GM19372 (cell line): ENCODE data around the gene PITPNB.

ENCODE experiments used
- ATAC-seq: cut with Tn5 transposase; IDR thresholded peaks from one replicate; pipeline ENCODE4 v1.9.1; 2021; ENCODE audit warnings: mild to moderate bottlenecking, low read depth, moderate library complexity; ENCODE audit not compliant: unreplicated experiment

Gene PITPNB

DNA sequence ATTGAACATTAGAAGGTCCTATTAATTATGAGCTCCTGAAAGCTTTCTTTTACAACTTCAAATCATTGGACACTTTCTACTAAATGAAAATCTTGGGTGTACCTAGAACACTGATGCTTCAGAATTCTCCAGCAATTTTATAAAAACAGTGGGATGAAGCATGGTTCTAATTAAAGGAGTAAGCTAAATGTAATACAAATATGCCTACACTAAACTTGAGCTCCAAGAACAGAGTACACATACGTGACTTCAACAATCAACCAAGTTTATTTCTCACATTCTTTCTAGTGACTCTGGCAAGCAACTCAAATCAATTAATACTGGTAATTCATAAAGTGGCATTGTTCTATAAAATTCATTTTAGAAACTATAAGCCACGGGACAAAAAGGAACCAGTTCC, 55.5 kb downstream of the PITPNB start:
- no peak for ATAC-seq

DNA sequence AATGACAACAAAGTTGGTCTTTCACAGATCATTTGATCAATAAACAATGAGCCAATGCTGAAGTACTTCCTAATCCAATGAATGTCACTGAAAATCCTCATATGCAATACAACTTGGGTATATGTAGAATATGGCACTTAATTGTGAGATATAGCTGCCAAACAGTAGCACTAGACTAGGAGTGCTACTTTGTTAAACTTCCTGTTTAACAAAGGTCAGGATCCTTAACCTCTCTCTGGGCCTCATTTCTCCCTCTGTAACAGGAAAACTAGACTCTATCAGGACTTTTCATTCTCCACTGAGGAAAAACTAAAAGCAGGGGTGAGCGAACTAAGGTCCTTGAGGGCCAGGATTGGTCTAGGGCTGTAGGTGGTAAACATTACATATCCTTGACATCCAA, 56.1 kb downstream of the PITPNB start:
- no peak for ATAC-seq

DNA sequence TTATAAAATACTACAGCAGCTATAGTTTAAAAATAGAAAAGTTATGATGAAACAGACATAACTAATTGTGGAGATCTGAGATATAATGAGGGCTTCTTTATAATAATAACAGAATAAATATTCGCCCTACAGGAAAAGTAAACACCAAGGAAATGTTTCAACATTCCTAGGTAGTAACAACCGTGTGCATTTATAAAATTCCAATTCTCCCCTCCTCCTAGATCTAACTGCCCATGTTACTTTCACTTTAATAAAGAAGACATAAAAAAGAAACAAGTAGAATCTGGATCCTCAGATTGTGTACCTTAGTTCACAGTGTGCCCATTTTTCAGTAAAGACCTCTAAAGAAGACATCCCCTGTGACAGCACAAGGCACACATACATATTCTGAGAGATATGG, 59.7 kb downstream of the PITPNB start:
- ATAC-seq, result no peak

DNA sequence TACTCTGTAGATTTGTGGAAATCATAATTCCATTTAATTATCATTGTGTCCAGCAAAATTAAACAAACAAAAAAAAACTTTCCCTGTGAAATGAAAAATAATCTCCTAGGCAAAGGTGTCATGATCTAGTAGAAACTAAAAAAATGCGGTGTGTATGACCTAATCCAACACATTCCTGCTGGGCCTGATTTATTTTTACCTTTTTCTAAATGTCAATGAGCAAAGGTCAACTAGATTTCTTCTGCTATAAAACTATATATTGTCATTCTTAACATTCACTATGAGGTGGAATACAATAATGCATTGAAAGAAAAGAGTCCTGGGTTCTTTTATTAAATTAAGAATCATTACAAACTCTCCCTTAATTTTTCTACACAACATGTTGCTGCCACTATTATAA, 60.4 kb downstream of the PITPNB start:
- no peak for ATAC-seq

DNA sequence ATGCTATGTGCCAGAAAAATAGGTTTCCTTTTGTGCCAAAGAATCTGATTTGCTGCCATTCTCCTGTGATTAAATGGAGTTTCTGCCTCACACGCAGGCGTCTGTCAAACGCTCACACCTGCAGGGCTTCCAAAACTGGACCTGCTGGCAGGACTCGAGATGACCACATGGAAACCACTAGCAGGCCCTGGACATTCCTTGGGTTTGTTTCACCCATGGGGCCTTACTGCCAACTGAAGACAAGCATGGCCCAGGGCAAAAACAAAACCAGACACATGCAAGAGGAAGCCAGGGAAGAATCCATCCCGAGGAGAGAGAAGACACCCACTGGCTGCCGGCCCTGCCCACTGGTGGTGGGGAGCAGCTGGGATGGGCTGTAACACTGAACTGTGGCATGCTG, 61.6 kb downstream of the PITPNB start:
- ATAC-seq, result no peak

DNA sequence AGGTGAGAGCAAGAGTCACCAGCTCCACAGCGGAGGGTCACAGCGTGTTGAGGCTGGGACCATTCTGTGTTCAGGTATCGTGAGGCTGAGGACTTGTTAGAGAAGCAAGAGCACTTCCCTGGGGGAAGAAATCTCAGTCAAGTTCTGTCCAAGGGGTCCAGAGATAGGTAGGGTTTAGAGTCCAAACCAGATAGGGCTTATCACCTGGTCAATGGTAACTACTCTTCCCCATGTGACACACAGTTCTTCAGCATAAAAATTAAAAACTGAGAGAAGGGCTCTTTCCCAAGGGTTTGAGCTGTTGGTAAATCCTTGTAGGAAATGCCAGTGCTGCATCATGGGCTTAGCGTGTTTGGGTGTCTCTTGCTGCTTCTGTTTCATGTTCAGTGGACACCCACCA, 62.7 kb downstream of the PITPNB start:
- ATAC-seq, result no peak

DNA sequence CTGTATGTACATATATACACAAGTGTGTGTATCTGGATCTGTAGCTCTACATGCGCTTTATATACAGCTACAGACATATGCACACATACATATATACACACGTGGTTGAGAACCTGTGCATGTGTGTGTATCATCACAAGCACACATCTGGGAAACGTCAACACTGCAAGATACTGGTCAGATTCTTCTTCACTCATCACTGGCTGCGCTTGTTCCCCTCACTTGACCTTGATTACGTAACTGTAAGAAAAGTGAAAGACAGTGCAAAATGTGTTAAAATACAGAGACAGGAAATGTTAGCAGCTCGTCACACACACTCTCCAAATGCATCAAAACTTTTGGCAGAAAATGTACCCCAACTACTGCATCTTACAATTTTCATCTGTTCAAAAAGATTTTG, 65.6 kb downstream of the PITPNB start:
- ATAC-seq, result no peak

DNA sequence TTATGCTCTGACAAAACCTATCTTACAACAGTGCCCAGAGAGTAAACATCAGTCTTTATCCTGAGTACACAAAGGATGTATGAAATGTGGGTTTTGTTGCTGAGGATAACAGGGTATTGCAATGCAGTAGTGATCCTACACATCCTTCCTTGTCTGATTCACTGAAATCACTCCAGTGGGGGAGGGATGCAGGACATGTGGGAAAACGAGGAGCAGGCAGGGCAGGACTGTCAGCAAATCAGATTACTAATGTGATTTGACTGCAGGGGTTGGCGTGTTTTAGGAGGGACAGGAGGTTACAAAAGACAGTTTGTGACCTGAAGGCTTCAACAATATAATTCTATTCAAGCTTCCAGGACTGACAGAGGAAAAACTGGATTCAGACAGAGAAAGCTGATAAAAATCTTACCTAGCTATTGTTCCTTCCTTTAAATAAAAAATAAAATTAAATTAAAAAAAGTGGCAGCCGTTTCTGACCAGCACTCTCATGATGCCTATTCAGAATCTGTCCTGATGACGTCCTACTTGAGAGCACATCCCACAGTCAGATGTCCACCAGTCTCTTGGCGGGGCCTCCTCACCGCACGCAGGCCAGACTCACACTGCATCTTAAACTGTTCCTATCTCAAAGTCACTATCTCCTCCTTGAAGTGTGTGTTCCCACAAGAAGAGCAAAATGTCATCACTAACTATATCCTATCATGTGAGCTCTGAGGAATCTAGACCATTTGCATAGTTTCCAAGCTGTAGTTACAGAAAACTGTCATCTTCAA, 66.9 kb downstream of the PITPNB start:
- no peak for ATAC-seq

DNA sequence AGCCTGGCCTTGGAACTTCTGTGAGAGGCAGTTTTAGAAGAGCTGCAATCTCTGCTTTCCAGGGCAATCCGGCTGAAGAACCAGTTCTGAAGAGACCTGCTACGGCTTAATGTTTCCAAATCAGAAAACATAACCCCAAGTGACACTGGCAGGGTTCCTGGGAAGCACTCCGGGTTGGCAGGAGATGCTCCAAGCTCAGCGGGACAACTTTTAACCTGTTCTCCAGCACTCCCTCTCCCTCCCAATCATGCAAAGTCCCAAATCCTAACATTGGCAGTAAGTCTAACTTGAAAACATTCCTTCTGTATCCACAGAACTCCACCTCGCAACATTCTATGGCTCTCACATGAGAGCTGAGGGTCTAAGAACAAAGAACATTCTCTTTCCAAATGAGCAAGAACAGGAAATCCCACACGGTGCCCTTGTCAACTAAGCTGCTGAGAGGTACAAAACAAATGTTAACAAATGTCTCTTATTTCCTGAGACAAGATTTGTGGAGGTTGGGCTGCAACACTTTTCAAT, 69.0 kb downstream of the PITPNB start:
- ATAC-seq, result no peak

DNA sequence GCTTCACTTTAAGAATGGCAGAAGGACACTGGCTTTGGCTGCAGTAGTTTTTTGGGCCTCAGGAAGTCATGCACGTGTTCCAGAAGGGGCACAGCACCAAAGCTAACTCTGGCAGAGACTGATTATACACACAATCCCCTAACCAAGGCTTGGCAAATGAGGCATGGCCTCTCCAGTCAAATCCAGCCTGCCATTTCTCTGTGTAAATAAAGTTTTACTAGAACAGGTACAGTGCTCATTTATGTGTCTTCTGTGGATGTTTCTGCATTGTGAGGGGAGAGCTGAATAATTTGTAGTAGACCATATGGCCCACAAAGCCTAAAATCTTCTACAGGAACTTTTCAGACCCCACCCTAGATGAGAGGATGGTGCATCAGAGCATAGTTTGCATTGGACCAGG, 71.1 kb downstream of the PITPNB start:
- ATAC-seq, result no peak

DNA sequence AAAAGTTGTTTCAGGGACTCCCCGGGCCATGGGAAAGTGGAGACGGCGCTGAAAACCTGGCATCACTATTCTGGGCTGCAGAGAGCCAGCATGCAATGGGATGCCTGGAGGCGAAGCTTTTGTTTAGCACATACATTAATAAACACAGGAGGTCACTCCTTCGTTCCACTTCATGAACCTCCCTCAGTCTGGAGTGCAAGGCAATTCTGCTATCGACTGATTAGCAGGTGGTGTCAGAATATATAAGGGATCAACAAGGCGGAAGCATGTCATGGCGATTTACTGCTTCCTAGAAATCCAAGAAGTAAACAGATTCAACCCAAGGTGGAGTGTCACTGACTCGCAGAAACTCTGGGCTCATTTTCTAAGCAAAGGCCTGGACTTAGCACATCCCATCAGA, 72.1 kb downstream of the PITPNB start:
- no peak for ATAC-seq

DNA sequence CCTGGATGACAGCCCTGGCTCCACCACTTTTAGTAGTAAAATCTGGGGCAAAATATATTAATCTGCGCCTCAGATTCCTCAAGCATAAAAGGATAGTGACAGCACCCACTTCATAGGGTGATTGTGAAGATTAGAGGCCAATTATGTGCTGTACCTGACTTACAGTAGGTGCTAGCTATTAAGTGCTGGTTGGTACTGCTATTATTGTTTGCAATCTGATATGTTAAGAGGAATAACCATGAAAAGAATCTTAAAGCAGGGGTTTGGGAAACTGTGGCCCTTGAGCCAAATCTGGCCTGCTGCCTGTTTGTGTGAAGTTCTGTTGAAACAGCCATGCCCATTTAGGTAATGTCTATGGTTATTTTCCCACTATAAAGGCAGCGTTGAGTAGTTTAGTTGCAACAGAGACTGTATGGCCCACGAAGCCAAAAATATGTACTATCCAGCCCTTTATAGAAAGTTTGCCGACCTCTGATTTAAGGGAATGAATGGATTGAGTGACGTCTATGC, 72.8 kb downstream of the PITPNB start:
- ATAC-seq, result no peak

DNA sequence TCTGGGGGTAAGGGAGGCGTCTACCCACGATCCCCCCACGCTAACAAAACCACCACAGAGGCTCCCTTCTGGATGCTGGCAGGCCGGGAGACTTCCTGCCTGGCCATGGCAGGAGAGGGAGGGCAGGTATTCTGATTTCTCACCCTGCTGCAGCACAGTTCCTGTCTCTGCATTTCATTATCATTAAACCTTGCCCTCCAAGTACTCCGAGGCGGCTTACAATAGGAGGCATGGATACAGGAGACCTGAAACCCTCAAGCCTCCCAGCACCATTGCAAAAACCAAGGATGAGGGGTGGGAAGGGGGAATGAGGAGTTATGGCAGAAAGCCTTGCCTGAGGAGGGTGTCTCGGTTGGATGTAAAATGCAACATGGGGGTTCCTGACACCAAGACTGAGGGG, 73.4 kb downstream of the PITPNB start:
- no peak for ATAC-seq

DNA sequence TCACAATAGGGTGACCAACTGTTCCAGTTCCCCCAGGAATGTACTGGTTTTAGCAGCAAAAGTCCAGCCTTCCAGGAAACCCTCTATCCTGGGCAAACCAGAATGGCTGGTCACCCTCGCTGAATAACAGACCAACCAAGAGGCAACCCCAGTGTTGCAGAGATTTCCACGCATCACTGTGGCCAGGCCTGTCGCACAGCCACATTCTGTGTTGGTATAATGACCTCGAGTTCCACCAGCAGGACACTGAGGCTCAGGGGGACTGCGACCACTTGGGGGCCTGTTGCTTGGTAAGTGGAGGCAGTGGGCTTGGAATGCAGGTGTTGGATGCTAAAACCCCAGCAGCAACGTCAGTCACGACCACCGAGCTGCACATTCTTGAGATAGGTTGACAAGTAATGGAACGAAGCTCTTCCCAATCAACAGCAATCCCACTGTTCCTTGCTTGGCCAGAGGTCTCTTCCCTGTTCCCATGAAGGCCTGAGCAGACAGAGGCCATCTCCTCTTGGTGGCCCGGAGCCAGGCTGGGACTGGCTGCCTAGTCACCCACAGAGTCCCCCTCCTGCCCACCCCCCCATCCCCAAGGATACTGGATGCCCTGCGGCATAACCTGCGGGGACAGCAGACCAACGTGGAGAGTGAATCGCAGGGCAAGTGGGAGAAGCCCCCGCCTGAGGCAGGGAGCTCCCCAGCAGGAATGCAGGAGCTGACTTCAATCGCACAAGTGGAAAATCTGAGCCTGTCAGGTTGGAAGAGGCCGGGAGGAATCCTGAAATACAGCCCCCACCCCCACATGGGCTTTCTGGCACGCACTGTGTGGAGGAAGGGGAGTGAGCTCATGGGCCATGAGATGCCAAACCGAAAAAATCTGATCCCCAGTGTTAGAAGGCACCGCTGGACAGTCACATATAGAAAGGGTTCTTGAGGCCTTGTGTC, 74.1 kb downstream of the PITPNB start:
- ATAC-seq, result no peak

DNA sequence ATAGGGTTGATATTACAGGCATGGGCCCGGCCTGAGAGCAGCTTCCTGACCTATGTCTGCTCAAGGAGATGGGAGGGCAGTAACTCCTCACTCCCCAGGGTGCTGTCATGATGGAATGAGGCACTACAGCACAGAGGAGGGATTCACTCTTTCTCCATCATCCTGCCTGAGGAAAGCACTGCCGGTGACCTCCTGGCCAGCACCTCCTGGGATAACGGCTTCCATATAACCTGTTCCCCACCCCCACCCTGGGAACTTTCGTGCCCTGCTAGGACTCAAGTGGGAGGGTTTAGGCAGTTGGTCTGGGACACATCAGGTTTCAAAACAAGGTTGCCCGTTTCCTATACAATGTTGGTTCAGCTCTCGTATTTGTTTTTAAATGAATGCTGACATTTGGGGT, 74.8 kb downstream of the PITPNB start:
- no peak for ATAC-seq

DNA sequence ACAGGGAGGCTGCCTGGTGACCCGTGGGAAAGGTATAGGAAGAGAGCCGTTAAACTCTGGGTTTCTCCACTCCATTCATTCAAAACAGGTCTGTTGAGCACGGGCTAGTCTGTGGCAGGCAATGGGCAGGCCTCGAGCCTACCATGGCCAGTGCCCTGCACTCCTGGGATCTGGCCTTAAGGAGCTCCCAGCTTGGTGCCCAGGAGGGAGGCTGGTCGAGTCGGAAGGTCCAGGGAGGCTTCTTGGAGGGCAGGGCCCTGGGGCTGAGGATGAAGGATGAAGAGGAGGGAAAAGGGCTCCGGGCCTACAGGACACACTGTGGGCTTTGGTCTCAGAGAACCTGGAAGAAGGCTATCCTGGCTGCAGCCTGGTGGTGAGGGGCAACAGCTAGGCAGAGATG, 75.6 kb downstream of the PITPNB start:
- no peak for ATAC-seq

DNA sequence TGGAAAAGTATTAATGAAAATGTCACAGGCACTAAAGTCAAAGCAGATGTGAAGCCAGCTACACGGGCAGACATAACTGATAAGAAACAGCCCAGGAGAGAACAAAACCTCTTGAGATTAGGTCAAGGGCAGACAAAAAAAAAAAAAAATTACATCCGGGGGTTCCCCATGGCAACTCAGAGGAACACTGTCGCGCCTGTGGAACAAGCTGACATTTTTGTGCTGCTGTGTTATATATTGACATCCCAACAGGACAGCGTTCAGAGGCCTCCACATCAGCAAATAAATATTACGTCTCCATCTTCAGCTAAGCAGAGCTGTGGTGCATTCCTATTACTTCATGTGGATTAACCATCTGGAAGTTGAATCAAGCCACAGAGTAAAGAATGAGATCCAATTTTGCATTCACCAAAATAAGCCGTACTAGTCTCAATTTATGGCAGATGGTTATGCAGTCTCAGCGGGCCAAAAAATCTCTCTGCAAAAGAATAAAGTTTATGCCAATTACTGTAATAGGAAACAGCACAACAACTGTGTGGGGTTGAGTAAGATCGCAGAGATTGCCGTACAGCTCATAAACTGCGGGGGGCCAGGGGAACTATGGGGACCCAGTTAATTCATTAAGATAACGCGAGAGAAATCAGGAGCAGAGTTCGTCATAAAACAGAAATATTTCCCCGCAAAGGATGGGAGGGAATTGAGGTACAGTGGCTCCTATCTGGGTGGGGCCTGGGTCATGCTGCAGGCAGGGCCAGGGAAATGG, 76.2 kb downstream of the PITPNB start:
- ATAC-seq, result no peak

DNA sequence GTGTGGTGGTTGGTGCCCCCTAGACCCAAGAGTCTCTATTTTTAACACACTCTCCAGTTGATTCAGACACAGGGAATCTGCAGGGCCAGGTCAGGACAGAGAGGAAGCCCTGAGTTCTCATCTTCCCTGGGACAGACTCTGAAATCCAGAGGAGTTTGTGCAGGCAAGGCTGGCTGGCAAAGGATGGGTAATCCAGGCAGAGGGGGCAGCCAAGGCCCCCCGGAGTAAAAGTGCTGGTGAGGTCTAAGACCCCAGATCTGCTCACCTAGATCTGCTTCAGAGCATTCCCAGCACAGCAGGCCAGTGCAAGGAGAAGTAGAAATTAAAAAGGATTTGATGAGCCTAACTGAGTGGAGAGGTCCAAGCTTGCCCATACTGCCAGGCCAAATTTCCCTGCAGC, 76.9 kb downstream of the PITPNB start:
- ATAC-seq, result no peak

DNA sequence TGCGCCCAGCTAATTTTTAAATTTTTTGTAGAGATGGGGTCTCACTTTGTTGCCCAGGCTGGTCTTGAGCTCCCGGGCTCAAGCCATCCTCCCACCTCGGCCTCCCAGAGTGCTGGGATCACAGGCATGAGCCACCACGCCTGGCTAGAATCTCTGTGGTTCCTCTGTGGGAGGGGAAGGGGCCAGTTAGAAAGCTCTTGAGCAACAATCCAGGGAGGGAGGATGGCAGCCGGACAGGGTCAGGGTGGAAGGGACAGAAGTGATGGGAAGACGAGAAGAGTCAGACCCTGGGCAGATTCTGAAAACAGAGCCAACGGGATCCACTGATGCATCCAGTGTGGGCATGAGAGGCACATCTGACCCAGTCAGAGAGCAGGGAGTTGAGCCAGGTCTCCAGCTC, 78.6 kb downstream of the PITPNB start:
- ATAC-seq, result no peak

DNA sequence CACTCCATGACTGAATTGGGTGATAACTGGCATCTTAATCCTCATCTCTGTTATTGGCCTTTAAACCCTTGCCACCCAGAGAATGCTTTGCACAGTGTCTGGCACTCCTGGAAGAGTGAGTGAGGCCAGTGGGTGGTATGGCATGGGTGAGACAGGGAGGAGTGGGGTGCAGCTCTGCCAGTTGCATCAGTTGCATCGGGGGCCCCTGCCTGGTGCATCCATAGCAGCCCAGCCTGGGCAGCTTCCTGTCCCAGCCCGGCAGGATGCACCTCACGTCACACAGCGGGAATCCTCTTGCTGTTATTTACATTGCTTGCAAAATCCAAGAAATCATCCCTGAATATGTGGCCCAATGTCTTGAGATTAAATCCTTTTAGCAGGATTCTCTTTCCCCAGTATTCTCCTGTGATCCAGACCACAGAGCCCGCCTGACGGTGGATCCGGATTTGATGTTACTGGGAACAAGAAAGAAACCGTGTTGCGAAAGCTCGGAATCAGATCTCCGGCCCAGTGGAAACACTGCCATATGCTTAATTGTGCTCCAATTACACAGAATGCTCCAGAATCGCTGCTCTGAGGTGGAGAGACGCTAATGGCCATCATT, 79.9 kb downstream of the PITPNB start:
- no peak for ATAC-seq
